ENCODE results near the gene CAMSAP3. TPM values are rescaled to one million over a fixed set of nuclear protein-coding genes. Genes with fewer than 3 reads are reported as not detected.

The CAMSAP3 gene
- 2.9 and 5.4 TPM in 2 replicates for polyA plus RNA-seq (2014; cell fraction: cytosol; rRNA removed)
- 8.3 and 10.1 TPM in 2 replicates for polyA plus RNA-seq (2014; cell fraction: nucleus; rRNA removed)

DNA sequence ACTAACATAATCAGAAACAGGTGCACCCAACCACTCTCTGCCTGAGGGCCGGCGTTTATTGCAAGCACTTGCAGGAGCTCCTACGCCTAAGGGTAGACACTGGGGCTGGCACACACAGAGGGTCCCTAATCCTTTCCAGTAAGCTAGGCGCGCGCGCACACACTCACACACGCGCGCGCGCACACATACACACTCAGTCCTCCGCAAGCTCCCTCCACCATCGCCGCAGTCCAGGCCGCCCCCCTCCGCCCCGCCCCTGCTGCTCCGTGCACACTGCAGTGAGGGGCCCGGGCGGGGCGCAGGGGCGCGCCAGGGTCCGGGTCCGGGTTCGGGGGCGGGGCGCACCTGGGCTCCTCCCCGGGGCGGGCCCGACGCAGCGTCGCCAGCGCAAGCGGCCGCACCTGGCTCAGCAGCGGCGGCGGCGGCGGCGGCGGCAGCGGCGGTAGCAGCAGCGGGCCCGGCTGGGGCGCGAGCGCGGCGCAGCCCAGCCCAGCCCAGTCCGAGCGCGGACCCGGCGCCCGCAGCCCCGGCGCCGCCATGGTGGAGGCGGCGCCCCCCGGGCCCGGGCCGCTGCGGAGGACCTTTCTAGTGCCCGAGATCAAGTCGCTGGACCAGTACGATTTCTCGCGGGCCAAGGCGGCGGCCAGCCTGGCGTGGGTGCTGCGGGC, at the start of gene CAMSAP3:
Gene CAMSAP3, plus strand, starts transcription at position 398 of the 668 bp plus-strand sequence. Its CDS starts 140 bp downstream, at position 538.
- peak; percentile 69 for DNase-seq (ENCODE audit: low spot score)

DNA sequence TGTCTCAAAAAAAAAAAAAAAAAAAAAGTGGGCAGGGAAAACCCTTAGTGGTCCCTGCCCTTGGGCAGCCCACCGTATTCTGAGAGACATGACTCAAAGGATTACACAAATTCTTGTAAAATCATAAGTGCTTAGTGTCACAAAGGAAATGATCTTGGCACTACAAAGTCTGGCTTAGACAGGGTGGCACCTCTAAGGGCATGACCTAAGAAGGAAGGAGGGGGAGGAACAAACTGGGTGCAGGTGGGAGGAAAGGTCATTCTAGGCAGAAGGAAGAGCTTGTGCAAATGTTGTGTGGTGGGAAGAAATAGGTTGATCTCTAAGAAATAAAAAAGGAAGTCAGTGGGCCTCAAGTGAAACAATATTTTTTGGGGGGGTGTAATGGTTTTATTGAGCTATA, 49.8 kb upstream of the CAMSAP3 start:
- DNase-seq (ENCODE audit: low spot score), result no peak

GRCh38 chr19:7547159-7547558, 48.5 kb upstream of the CAMSAP3 start:
- DNase-seq (ENCODE audit: low spot score), result no peak

- no peak for DNase-seq (ENCODE audit: low spot score)
Observed at GRCh38 chr19:7549429-7550148, 46.1 kb upstream of the CAMSAP3 start.

- no peak for DNase-seq (ENCODE audit: low spot score)
Observed at GRCh38 chr19:7550169-7550770, 45.4 kb upstream of the CAMSAP3 start.

DNA sequence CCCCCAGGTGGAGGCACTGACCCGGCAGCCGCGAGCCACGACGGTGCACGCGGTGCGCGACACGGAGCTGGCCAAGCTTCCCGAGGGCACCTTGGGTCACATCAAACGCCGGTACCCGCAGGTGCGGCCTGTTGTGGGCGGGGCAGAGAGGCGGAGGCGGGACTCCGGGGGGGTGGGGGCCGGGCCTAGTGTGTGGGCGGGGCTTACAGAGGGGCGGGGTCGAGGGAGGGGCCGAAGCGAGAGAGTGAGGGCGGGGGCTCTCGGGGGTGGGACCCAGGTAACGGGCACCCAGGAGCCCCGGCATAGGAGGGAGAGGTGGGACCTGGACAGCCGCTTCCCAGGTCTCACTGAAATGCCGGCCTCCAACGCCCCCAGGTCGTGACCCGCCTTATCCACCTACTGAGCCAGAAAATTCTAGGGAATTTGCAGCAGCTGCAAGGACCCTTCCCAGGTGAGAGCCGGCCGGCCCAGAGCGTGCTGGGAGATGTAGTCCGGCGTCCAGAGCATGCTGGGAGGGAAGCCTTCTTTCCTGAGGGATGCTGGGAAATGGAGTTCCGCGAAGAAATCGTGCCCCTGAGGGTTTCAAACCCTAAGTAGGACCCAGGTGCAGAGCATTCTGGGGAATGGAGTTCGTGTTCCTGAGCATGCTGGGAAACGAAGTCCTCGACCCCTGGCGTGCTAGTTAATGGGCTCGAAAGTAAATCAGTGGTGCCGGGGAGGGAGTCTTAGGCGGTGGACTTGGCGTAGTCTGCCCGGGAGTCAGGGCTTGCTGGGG, 44.5 kb upstream of the CAMSAP3 start:
- peak; percentile 61 for DNase-seq (ENCODE audit: low spot score)

DNA sequence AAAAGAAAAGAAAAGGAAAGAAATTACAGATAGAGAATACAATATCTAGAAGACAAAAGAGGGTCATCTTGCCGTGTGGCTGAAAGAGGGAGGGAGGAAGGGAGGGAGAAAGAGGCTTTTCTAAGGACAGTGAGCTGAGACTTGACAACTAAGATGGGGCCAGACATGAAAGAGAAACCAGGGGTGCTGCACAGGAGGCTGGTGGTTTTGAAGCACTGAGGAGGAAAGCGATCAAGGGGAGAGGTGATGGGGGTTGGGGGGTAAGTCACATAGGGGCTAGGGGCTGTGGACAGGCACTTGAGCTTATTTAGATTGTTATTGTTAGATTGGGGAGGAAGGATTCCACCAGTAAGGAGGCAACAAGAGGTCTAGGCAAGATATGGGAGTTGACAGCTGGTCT, 42.9 kb upstream of the CAMSAP3 start:
- no peak for DNase-seq (ENCODE audit: low spot score)

GRCh38 chr19:7554565-7554964, 41.1 kb upstream of the CAMSAP3 start:
- no peak for DNase-seq (ENCODE audit: low spot score)

DNA sequence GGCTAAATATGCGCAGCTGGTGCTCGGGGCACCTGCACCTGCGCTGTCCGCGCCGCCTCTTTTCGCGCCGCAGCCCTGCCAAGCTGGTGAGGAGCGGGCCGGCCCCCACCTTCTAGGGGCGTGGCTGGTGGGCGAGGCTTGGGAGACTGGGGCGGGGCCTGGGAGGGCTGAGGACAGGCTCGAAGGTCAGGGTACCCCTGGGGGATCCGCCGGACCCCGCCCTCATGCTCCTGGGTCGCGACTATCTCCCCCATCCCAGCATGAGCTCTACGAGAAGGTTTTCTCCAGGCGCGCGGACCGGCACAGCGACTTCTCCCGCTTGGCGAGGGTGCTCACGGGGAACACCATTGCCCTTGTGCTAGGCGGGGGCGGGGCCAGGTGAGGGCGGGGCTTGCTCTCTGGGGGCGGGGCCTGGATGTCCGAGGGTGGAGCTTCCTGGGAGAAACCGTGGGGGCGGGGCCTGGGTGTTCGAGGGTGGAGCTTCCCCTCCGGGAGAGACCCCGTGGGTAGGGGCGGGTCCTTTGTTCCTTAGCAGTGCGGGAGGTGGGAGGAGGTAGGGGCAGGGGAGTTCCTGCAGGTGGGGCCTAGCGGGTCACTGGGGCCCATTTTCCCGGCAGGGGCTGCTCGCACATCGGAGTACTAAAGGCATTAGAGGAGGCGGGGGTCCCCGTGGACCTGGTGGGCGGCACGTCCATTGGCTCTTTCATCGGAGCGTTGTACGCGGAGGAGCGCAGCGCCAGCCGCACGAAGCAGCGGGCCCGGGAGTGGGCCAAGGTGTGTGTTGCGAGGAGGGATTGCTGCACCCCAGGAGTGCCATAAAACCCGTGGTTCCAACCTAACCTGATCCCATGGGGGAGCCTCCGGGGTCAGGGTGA, 40.4 kb upstream of the CAMSAP3 start:
- no peak for DNase-seq (ENCODE audit: low spot score)

DNA sequence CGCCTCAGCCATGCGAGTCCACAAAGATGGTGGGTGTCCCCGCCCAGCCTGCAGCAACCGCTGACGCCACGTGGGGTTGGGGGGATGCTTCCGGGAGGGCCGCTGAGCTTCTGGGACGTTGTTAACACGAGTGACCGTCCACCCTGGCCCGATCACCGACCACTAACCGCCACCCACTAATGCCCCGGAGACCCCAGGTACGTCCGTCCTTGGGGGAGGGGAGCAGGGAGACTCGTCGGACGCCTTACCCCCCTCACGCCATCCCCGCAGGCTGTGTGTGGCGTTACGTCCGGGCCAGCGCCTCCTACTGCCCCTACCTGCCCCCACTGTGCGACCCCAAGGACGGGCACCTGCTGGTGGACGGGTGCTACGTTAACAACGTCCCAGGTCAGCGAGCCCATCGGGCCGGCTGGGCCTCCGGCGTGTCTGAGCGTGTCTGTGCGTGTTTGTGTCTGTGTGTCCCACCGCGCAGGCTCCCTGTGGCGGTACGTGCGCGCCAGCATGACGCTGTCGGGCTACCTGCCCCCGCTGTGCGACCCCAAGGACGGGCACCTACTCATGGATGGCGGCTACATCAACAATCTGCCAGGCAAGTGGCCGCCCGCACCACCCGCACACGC, 38.9 kb upstream of the CAMSAP3 start:
- DNase-seq (ENCODE audit: low spot score), result no peak

DNA sequence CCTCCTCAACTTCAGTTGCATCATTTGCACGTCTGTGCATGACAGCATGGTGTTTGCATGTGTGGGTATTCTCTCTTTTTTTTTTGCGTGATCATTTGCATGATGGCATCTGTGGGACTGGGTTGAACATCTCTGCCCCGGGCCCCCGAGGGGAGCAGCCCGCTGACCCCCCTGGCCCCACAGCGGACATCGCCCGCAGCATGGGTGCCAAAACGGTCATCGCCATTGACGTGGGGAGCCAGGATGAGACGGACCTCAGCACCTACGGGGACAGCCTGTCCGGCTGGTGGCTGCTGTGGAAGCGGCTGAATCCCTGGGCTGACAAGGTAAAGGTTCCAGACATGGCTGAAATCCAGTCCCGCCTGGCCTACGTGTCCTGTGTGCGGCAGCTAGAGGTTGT, 37.0 kb upstream of the CAMSAP3 start:
- no peak for DNase-seq (ENCODE audit: low spot score)

- no peak for DNase-seq (ENCODE audit: low spot score)
Observed at GRCh38 chr19:7559102-7559501, 36.6 kb upstream of the CAMSAP3 start.

DNA sequence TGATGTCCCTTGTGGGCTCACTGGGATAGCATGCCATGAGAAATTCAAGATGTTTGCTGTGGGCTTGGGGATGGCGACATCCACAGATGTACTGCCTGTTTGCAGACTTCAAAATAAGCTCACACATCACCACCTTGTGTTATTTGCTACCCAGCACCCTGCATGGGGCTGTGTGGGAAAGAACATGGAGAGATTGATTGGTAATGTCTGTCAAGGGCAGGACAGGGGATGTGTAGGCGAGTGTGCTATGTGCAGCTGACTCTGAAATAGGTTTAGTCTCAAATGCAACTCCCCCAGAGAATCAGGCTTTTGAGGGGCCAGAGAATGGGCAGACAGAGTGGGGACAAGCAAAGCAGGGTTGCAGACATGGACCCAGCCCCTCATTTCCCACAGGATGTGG, 35.4 kb upstream of the CAMSAP3 start:
- no peak for DNase-seq (ENCODE audit: low spot score)

DNA sequence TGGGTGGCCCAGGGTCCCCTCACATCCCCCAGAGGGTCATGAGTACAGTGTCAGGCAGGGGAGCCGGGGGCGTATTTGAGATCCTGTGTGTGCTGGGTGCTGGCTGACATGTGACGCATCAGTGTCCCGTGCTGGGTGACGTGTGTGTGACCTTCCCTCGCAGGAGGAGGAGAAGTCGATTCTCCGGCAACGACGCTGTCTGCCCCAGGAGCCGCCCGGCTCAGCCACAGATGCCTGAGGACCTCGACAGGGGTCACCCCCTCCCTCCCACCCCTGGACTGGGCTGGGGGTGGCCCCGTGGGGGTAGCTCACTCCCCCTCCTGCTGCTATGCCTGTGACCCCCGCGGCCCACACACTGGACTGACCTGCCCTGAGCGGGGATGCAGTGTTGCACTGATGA, 34.3 kb upstream of the CAMSAP3 start:
- no peak for DNase-seq (ENCODE audit: low spot score)

GRCh38 chr19:7562646-7563393, 32.8 kb upstream of the CAMSAP3 start:
- no peak for DNase-seq (ENCODE audit: low spot score)

- DNase-seq (ENCODE audit: low spot score), result no peak
Observed at GRCh38 chr19:7564866-7565265, 30.8 kb upstream of the CAMSAP3 start.

DNA sequence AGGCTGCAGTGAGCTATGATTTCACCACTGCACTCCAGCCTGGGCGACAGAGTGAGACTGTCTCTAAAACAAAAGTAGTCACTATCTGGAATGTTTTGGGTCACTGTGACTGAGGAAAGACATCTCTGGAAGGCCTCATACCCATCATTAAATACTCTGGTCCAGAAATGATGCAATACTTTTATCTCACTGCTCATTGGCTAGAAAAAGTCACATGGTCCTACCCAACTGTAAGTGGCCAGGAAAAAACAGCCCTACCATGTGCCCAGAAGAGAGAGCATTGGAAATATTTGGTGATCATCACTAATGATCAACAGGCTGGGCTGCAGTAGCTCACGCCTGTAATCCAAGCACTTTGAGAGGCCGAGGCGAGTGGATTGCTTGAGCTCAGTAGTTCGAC, 30.3 kb upstream of the CAMSAP3 start:
- no peak for DNase-seq (ENCODE audit: low spot score)

GRCh38 chr19:7570761-7571160, 24.9 kb upstream of the CAMSAP3 start:
- DNase-seq (ENCODE audit: low spot score), result no peak

- no peak for DNase-seq (ENCODE audit: low spot score)
Observed at GRCh38 chr19:7575434-7576040, 20.1 kb upstream of the CAMSAP3 start.

All from SK-N-DZ (cell line).